Activated CD8-positive, alpha-beta T cell treated with anti-CD3 and anti-CD28 coated beads for 36 hours (primary cell): ENCODE measurements around the gene FERMT3. TPM values are rescaled to one million over a fixed set of nuclear protein-coding genes. Genes with fewer than 3 reads are reported as not detected.

ENCODE experiments used
- ATAC-seq: fragments of 200-7000 bp; cut with Tn5 transposase; one replicate; pipeline ENCODE4 v1.10.0; 2021; ENCODE audit warnings: mild to moderate bottlenecking, moderate library complexity
- CTCF ChIA-PET: fragments of 350-600 bp; sonication (Branson Sonifier 250); formaldehyde crosslinking; loops from one replicate; lab custom pipeline; 2021; ENCODE audit warnings: antibody characterized with exemption; lab: Charles Lee
- POLR2A ChIA-PET: fragments of 350-600 bp; sonication (Branson Sonifier 250); formaldehyde crosslinking; loops from one replicate; lab custom pipeline; 2021; ENCODE audit warnings: antibody characterized with exemption; lab: Charles Lee
- DNase-seq: peaks from one replicate; pipeline ENCODE4 v3.0.0-alpha.2; 2020
- H3K27ac Mint-ChIP-seq: one replicate; pipeline ENCODE4 v1.8.0; 2021; ENCODE audit warnings: mild to moderate bottlenecking, mixed read lengths
- H3K27me3 Mint-ChIP-seq: one replicate; pipeline ENCODE4 v1.8.0; 2021; ENCODE audit warnings: mixed read lengths
- H3K36me3 Mint-ChIP-seq: one replicate; pipeline ENCODE4 v1.8.0; 2021; ENCODE audit warnings: low read depth, mixed read lengths
- H3K4me1 Mint-ChIP-seq: one replicate; pipeline ENCODE4 v1.8.0; 2021; ENCODE audit warnings: low read depth, mixed read lengths
- H3K4me3 Mint-ChIP-seq: one replicate; pipeline ENCODE4 v1.8.0; 2021; ENCODE audit warnings: mild to moderate bottlenecking, moderate library complexity, mixed read lengths
- H3K9me3 Mint-ChIP-seq: one replicate; pipeline ENCODE4 v1.8.0; 2021; ENCODE audit warnings: mixed read lengths
- intact Hi-C: fragments of 100-400 bp; cut with micrococcal nuclease; formaldehyde crosslinking; loops from one replicate; pipeline ENCODE4 v1.10.0; 2022
- total RNA-seq, 2 experiments: library from RNA; stranded (reverse); gene quantifications; one replicate each; pipeline ENCODE4 v1.2.3, GENCODE V29; 2021
- TF ChIP-seq, protein P1 (sequence below): fragments of 200-600 bp; IDR thresholded peaks from one replicate; pipeline ENCODE4 v1.8.0; 2022; ENCODE audit warnings: antibody characterized with exemption, mild to moderate bottlenecking

The FERMT3 gene
- total RNA-seq, 2 experiments from 2014 or later: 210 to 214 TPM

DNA sequence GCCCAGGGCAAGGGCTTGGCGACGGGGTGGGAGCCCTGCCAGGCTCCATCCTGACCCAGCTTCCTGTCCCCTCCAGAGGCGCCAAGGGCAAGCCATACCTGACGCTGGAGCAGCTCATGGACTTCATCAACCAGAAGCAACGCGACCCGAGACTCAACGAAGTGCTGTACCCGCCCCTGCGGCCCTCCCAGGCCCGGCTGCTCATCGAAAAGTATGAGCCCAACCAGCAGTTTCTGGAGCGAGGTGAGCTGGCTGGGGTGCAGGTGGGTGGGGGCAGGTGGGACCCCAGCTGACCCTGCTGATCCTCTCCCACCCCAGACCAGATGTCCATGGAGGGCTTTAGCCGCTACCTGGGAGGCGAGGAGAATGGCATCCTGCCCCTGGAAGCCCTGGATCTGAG is 49.8 kb downstream of the FERMT3 start:
- DNase-seq: no peak
- ATAC-seq: no peak
- H3K36me3 Mint-ChIP-seq: peaks cover 12% of the 10 kb centered on the region
- intact Hi-C loops: no loop called here
- ChIA-PET CTCF (interaction anchor here (1.0 to 1.2 kb wide), 2 partner anchors 11 to 49 kb away, joined by 3 read pairs; partner anchors contain the start of gene ESRRA), POLR2A (interaction anchor here (1.1 to 3.1 kb wide), 3 partner anchors 12 to 49 kb away, joined by 3 to 11 read pairs (median 3); partner anchors contain the start of gene FERMT3)
- no peak overlapping the region for H3K27ac Mint-ChIP-seq
- peaks cover 18% of the 10 kb centered on the region for H3K4me1 Mint-ChIP-seq
- TF ChIP-seq, protein P1, sequence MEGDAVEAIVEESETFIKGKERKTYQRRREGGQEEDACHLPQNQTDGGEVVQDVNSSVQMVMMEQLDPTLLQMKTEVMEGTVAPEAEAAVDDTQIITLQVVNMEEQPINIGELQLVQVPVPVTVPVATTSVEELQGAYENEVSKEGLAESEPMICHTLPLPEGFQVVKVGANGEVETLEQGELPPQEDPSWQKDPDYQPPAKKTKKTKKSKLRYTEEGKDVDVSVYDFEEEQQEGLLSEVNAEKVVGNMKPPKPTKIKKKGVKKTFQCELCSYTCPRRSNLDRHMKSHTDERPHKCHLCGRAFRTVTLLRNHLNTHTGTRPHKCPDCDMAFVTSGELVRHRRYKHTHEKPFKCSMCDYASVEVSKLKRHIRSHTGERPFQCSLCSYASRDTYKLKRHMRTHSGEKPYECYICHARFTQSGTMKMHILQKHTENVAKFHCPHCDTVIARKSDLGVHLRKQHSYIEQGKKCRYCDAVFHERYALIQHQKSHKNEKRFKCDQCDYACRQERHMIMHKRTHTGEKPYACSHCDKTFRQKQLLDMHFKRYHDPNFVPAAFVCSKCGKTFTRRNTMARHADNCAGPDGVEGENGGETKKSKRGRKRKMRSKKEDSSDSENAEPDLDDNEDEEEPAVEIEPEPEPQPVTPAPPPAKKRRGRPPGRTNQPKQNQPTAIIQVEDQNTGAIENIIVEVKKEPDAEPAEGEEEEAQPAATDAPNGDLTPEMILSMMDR: no peak
- no peaks in the 10 kb centered on the region for H3K9me3 Mint-ChIP-seq
- H3K4me3 Mint-ChIP-seq: no peak overlapping the region
- no peaks in the 10 kb centered on the region for H3K27me3 Mint-ChIP-seq

DNA sequence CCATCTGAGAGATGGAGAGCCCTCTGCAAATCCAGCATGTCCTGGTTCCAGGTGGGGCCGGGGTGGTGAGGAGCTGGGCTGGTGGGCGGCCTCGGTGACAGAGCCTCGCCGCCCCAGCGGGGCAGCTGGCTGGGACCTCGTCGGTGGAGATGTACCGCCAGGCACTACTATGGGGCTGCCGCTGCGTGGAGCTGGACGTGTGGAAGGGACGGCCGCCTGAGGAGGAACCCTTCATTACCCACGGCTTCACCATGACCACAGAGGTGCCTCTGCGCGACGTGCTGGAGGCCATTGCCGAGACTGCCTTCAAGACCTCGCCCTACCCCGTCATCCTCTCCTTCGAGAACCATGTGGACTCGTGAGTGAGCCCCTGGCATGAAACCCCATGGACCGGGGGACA is 51.8 kb downstream of the FERMT3 start:
- ChIA-PET CTCF (interaction anchor here (1.6 kb wide), 1 partner anchor 26 kb away, joined by 3 read pairs; the partner anchor contains the start of gene BAD), POLR2A (interaction anchor here (1.7 to 2.7 kb wide), 2 partner anchors 10 to 13 kb away, joined by 6 to 14 read pairs; no protein-coding TSS in a partner anchor)
- no peaks in the 10 kb centered on the region for H3K27me3 Mint-ChIP-seq
- H3K27ac Mint-ChIP-seq: no peak overlapping the region
- H3K4me1 Mint-ChIP-seq: peaks cover 12% of the 10 kb centered on the region
- TF ChIP-seq, protein P1: no peak
- peaks cover 14% of the 10 kb centered on the region for H3K36me3 Mint-ChIP-seq
- no peak for ATAC-seq
- intact Hi-C loops: no loop called here
- no peaks in the 10 kb centered on the region for H3K9me3 Mint-ChIP-seq
- H3K4me3 Mint-ChIP-seq: no peak overlapping the region
- no peak for DNase-seq

DNA sequence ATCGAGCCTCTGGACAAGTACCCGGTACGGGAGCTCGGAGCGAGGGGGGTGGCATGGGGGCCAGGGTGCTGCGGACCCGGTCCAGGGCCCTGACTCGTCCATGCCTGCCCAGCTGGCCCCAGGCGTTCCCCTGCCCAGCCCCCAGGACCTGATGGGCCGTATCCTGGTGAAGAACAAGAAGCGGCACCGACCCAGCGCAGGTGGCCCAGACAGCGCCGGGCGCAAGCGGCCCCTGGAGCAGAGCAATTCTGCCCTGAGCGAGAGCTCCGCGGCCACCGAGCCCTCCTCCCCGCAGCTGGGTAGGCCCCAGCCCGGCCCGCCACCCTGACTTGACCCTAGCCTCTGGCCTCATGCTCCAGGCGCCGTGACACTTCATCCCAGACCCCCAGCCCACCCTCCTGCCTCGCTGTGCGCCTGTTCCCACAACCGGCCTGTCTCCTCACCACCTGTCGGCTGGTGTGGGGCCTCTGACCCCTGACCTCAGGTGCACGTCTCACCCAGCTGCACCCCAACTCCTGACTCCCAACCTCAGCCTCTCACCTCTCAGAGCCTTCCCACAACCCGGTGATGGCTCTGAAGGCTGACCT is 52.5 kb downstream of the FERMT3 start:
- POLR2A ChIA-PET: interaction anchor here (0.6 to 2.7 kb wide), 3 partner anchors 9 to 73 kb away, joined by 4 to 14 read pairs (median 6); partner anchors contain the start of gene STIP1
- ATAC-seq: peak; percentile 11
- Mint-ChIP-seq H3K27ac (no peak overlapping the region), H3K4me1 (peaks cover 12% of the 10 kb centered on the region), H3K9me3 (no peaks in the 10 kb centered on the region), H3K4me3 (no peak overlapping the region), H3K36me3 (peaks cover 14% of the 10 kb centered on the region), H3K27me3 (no peaks in the 10 kb centered on the region)
- intact Hi-C loops: no loop called here
- no peak for DNase-seq
- TF ChIP-seq, protein P1: no peak
- CTCF ChIA-PET: interaction anchor here (1.6 kb wide), 1 partner anchor 25 kb away, joined by 3 read pairs; the partner anchor contains the start of gene BAD

DNA sequence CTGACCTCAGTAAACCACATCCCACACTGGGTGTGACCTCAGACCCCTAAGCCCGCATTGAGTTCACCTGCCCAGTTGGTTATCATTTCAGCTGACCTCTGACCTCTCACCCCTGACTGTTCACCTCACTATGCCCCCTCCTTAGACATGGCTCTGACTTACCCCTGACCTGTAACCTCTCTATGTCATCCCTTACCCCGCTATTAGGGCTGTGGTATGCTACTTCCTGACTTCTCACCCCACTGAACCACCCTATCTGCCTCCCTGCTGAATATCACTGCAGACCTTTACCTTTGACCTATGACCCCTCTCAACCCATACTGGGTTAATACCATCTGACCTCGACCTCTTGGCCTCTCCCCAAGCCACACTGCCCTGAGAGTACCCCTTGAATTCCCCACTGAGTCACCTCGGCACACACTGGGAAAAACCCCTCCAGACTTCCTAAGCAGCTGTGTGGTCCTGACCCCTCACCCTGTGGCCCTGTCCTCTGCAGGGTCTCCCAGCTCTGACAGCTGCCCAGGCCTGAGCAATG is 53.1 kb downstream of the FERMT3 start:
- ATAC-seq: peak; percentile 40

More for the DNA sequence above, 53.1 kb downstream of the FERMT3 start:
- Mint-ChIP-seq H3K9me3 (no peaks in the 10 kb centered on the region), H3K4me3 (no peak overlapping the region), H3K36me3 (peaks cover 14% of the 10 kb centered on the region), H3K4me1 (peaks cover 12% of the 10 kb centered on the region), H3K27me3 (no peaks in the 10 kb centered on the region), H3K27ac (peak overlapping the region; percentile 32)
- ChIA-PET POLR2A (interaction anchor here (0.6 to 2.7 kb wide), 3 partner anchors 9 to 74 kb away, joined by 4 to 14 read pairs (median 6); partner anchors contain the start of gene STIP1), CTCF (interaction anchor here (1.6 kb wide), 1 partner anchor 24 kb away, joined by 3 read pairs; the partner anchor contains the start of gene BAD)
- intact Hi-C loops: no loop called here
- TF ChIP-seq, protein P1: no peak
- no peak for DNase-seq
